GM12865 (cell line): ENCODE data around the gene MTURN.

ENCODE experiments used
- DNase-seq: peaks from one replicate; pipeline ENCODE4 v3.0.0; 2010; ENCODE audit warnings: low read depth
- H3K4me3 ChIP-seq: 2 replicates; pipeline ENCODE4 v1.5.1; 2011; ENCODE audit warnings: mild to moderate bottlenecking, low read depth, low read length, control low read depth
- CTCF ChIP-seq: IDR thresholded peaks from 2 replicates; pipeline ENCODE4 v1.5.1; 2011; ENCODE audit warnings: low read length, control low read depth, low read depth, inconsistent platforms; ENCODE audit not compliant: insufficient read depth; ENCODE audit errors: missing control alignments

The MTURN gene

GRCh38 chr7:30201921-30202320, 67.1 kb downstream of the MTURN start:
- TF ChIP-seq CTCF = no peak
- DNase-seq = no peak
- H3K4me3 ChIP-seq = no peak overlapping the region

GRCh38 chr7:30202671-30203070, 67.9 kb downstream of the MTURN start:
- H3K4me3 ChIP-seq = no peak overlapping the region
- no peak for DNase-seq
- TF ChIP-seq CTCF = no peak

- DNase-seq = no peak
- TF ChIP-seq CTCF = no peak
Observed at GRCh38 chr7:30206491-30206890, 71.7 kb downstream of the MTURN start.

GRCh38 chr7:30206942-30207341, 72.2 kb downstream of the MTURN start:
- H3K4me3 ChIP-seq = no peak overlapping the region
- DNase-seq = no peak
- TF ChIP-seq CTCF = no peak

More at GRCh38 chr7:30206491-30206890, 71.7 kb downstream of the MTURN start:
- no peak overlapping the region for H3K4me3 ChIP-seq

- DNase-seq = no peak
- TF ChIP-seq CTCF = no peak
Observed at GRCh38 chr7:30207376-30207775, 72.6 kb downstream of the MTURN start.

GRCh38 chr7:30209951-30210350, 75.2 kb downstream of the MTURN start:
- no peak for DNase-seq
- TF ChIP-seq CTCF = no peak

More at GRCh38 chr7:30207376-30207775, 72.6 kb downstream of the MTURN start:
- H3K4me3 ChIP-seq = no peak overlapping the region

More at GRCh38 chr7:30209951-30210350, 75.2 kb downstream of the MTURN start:
- H3K4me3 ChIP-seq = no peak overlapping the region
